ENCODE measurements around the gene ERC2. TPM values are rescaled to one million over a fixed set of nuclear protein-coding genes. Genes with fewer than 3 reads are reported as not detected.

Gene ERC2
- total and polyA plus RNA-seq, 2 of the 13 experiments (the other 11 are each of a cell fraction or from before 2014, with no cell fraction given) = 0.16 to 0.22 TPM

DNA sequence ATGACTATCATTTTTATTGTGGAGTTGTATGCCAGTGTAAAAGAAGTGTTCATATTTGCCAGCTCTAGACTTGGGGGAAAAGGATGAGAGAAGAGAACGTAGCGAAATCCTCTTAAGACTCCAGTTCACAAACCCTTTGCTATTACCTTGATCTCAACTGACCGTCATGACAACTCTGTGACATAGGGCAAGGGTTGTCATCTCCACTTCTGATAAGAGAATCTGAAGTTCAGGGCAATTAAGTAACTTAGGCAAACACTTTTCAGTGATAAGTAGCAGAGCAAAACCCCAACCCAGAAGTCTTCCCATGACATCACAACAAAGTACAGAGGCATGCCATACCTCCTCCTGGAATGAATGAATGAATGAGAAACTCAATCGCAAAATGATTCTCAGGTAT, 940.9 kb downstream of the ERC2 start:
- Histone ChIP-seq H2AFZ (ENCODE audit: low read length) (no peak overlapping the region), H3K27me3 (ENCODE audit: control insufficient read depth in 1 of 2, insufficient read depth in 2 of 2, low read length in 2 of 2) (no peaks in the 10 kb centered on the region; a peak in 1 of 5 replicates), H3K36me3 (replicated peaks in 1 of 2; ENCODE audit: control insufficient read depth in 1 of 2, insufficient read depth in 2 of 2, low read length in 2 of 2) (no peaks in the 10 kb centered on the region), H3K9me3 (ENCODE audit: low read length) (no peaks in the 10 kb centered on the region), H3K9ac (ENCODE audit: insufficient read depth, low read depth, low read length) (no peak overlapping the region), H3K27ac (ENCODE audit: extremely low read length, insufficient read depth, low read length) (no peak overlapping the region), H3K4me2 (ENCODE audit: low read depth, low read length) (no peak overlapping the region), H3K4me3 (replicated peaks in 1 of 3; ENCODE audit: insufficient read depth in 1 of 3, low read depth in 2 of 3, low read length in 3 of 3) (no peak overlapping the region), H3K4me1 (ENCODE audit: insufficient read depth, low read length) (peaks cover 14% of the 10 kb centered on the region), H4K20me1 (ENCODE audit: insufficient read depth, low read length) (no peaks in the 10 kb centered on the region), H3K79me2 (ENCODE audit: insufficient read depth, low read length) (no peaks in the 10 kb centered on the region)
- FAIRE-seq = no peak
- in situ Hi-C loops (cut with HindIII; ENCODE audit: extremely low pct_ligation_motif_present, low pct_unique_long_range_greater_than_20kb) = no loop called here
- intact Hi-C loops (cut with micrococcal nuclease; ENCODE audit: unreplicated experiment) = no loop called here
- BruUV-seq (replicated peaks) = no TSS peak
- no peak for DNase-seq (ENCODE audit: low spot score)
- no peak for ATAC-seq
- TF ChIP-seq POLR2G (IDR thresholded peaks at IDR 0.05; ENCODE audit: low read depth, low read length) (no peak), NR2F6 (IDR thresholded peaks at IDR 0.05) (no peak), NR2F6 (CRISPR knock-in tag; IDR thresholded peaks at IDR 0.05) (no peak), SIN3B (IDR thresholded peaks at IDR 0.05; ENCODE audit: low read length) (no peak), ZNF230 (CRISPR knock-in tag; IDR thresholded peaks at IDR 0.05) (no peak)
- ChIA-PET POLR2A (no interaction called here), CTCF (ENCODE audit: low intra/inter-chr PET ratio, low total read pairs) (no interaction called here)
- WGBS (ENCODE audit: low lambda C conversion rate) = 19% methylated on average over 4 of the region's 4 CpGs

DNA sequence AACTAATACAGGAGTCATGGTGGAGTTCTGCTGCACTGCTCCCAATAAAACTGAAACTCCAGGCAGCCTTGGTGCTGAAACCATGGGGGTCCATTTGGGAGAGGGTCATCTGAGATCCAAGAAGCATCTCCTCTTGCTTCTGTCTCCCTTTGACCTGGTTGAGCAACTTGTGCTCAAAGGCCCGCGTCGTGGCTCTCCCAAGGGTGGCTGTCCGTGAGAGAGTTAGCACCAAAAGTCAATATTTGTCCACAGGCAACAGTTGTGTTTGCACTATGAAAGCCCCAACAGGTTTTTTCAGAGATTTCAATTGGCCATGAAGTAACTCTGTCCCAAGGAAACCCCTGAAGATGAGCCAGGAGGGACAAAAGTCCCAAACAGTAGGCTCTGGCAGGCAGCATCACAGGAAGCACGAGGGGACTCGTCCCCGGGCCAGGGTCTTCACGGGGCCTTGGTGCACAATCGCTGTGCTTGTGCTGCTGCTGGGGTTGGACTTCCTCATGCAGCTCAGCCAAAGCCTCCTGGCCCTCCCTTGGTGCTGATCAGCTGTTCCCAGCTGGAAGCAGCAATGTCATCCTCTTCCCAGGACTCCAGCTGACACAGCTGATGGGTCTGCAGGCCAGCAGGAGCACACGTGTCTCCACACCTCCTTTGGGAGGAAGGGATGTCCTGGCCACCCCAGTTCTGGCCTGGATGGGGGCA, 941.8 kb downstream of the ERC2 start:
- ChIA-PET CTCF (ENCODE audit: low intra/inter-chr PET ratio, low total read pairs) (no interaction called here), POLR2A (no interaction called here)
- ATAC-seq = peak; percentile 93
- TF ChIP-seq FOXA1 (IDR thresholded peaks at IDR 0.05) (no peak), FOXA1 (CRISPR knock-in tag; IDR thresholded peaks at IDR 0.05) (peak; percentile 55; the same call in 1 of the 2 replicates), FOXP1 (IDR thresholded peaks at IDR 0.05) (no peak), FOXP1 (CRISPR knock-in tag; IDR thresholded peaks at IDR 0.05) (peak; percentile 63), KAT7 (CRISPR knock-in tag; IDR thresholded peaks at IDR 0.05; ENCODE audit: borderline replicate concordance) (no peak), CEBPG (CRISPR knock-in tag; IDR thresholded peaks at IDR 0.05) (peak; percentile 58), TCF7 (IDR thresholded peaks at IDR 0.05; ENCODE audit: low read depth) (peak; percentile 44), NRL (CRISPR knock-in tag; IDR thresholded peaks at IDR 0.05; ENCODE audit: borderline replicate concordance) (0 out of 2 replicates have a peak, but pooled peaks have one; percentile 22), ZNF292 (CRISPR knock-in tag; IDR thresholded peaks at IDR 0.05; ENCODE audit: borderline replicate concordance, low read depth) (0 out of 2 replicates have a peak, but pooled peaks have one; percentile 20), ZNF652 (CRISPR knock-in tag; IDR thresholded peaks at IDR 0.05; ENCODE audit: borderline replicate concordance, low read depth) (no peak), HNF4A (CRISPR knock-in tag; IDR thresholded peaks at IDR 0.05) (0 out of 2 replicates have a peak, but pooled peaks have one; percentile 20), CHD4 (IDR thresholded peaks at IDR 0.05; ENCODE audit: borderline replicate concordance, low read length) (no peak), DDIT3 (CRISPR knock-in tag; IDR thresholded peaks at IDR 0.05) (no peak), BCL6 (CRISPR knock-in tag; IDR thresholded peaks at IDR 0.05) (0 out of 2 replicates have a peak, but pooled peaks have one; percentile 33), GATAD2A (CRISPR knock-in tag; IDR thresholded peaks at IDR 0.05) (peak; percentile 40; the same call in 1 of the 2 replicates)
- TF ChIP-seq, protein P1, sequence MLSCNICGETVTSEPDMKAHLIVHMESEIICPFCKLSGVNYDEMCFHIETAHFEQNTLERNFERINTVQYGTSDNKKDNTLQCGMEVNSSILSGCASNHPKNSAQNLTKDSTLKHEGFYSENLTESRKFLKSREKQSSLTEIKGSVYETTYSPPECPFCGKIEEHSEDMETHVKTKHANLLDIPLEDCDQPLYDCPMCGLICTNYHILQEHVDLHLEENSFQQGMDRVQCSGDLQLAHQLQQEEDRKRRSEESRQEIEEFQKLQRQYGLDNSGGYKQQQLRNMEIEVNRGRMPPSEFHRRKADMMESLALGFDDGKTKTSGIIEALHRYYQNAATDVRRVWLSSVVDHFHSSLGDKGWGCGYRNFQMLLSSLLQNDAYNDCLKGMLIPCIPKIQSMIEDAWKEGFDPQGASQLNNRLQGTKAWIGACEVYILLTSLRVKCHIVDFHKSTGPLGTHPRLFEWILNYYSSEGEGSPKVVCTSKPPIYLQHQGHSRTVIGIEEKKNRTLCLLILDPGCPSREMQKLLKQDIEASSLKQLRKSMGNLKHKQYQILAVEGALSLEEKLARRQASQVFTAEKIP (CRISPR knock-in tag; IDR thresholded peaks at IDR 0.05; ENCODE audit: borderline replicate concordance) = no peak

More for the DNA sequence above, 941.8 kb downstream of the ERC2 start:
- WGBS (ENCODE audit: low lambda C conversion rate) = no CpG with 5 or more reads among the region's 10 CpGs
- no peaks in the 10 kb centered on the region for H4K20me1 ChIP-seq (ENCODE audit: insufficient read depth, low read length)
- no peaks in the 10 kb centered on the region for H3K36me3 ChIP-seq (replicated peaks in 1 of 2; ENCODE audit: control insufficient read depth in 1 of 2, insufficient read depth in 2 of 2, low read length in 2 of 2)
- in situ Hi-C loops (cut with HindIII; ENCODE audit: extremely low pct_ligation_motif_present, low pct_unique_long_range_greater_than_20kb) = no loop called here
- DNase-seq (ENCODE audit: low spot score) (peak; percentile 33), FAIRE-seq (peak; percentile 70)
- H3K4me1 ChIP-seq (ENCODE audit: insufficient read depth, low read length) = peaks cover 14% of the 10 kb centered on the region
- H3K27ac ChIP-seq (ENCODE audit: extremely low read length, insufficient read depth, low read length) = no peak overlapping the region
- H3K4me3 ChIP-seq (replicated peaks in 1 of 3; ENCODE audit: insufficient read depth in 1 of 3, low read depth in 2 of 3, low read length in 3 of 3) = no peak overlapping the region
- H3K9me3 ChIP-seq (ENCODE audit: low read length) = no peaks in the 10 kb centered on the region
- no peak overlapping the region for H2AFZ ChIP-seq (ENCODE audit: low read length)
- intact Hi-C loops (cut with micrococcal nuclease; ENCODE audit: unreplicated experiment) = no loop called here
- H3K79me2 ChIP-seq (ENCODE audit: insufficient read depth, low read length) = no peaks in the 10 kb centered on the region
- no peaks in the 10 kb centered on the region; a peak in 1 of 5 replicates for H3K27me3 ChIP-seq (ENCODE audit: control insufficient read depth in 1 of 2, insufficient read depth in 2 of 2, low read length in 2 of 2)
- H3K9ac ChIP-seq (ENCODE audit: insufficient read depth, low read depth, low read length) = no peak overlapping the region
- no peak overlapping the region for H3K4me2 ChIP-seq (ENCODE audit: low read depth, low read length)
- BruUV-seq (replicated peaks) = no TSS peak
